OCI-LY1 (cell line): ENCODE measurements around the gene TTC28.

Source experiments
- CTCF ChIP-seq: fragments of 200-600 bp; sonication (generic), shearing (Covaris generic); IDR thresholded peaks from 2 replicates; pipeline ENCODE4 v1.5.1; 2017; ENCODE audit warnings: mild to moderate bottlenecking, antibody characterized with exemption, low read length, moderate library complexity, mixed read lengths
- EZH2 ChIP-seq: fragments of 200-600 bp; sonication (generic), shearing (Covaris generic); IDR thresholded peaks from 2 replicates; pipeline ENCODE4 v1.8.0; 2017; ENCODE audit warnings: borderline replicate concordance, mixed run types, mild to moderate bottlenecking, antibody characterized with exemption, low read length, moderate library complexity, mixed read lengths

GRCh38 chr22:28365371-28365770 is 314.3 kb downstream of the TTC28 start:
- TF ChIP-seq CTCF (no peak), EZH2 (no peak)
